HG03025 (cell line): ENCODE results near the gene DEFB126.
"Not testable (repeated sequence)": the region's sequence is repeated elsewhere in the genome, so short reads cannot be mapped to it uniquely, and the experiment has no call there.

Experiments
- ATAC-seq: cut with Tn5 transposase; IDR thresholded peaks from one replicate; pipeline ENCODE4 v1.9.1; 2021; ENCODE audit warnings: mild to moderate bottlenecking, moderate library complexity; ENCODE audit not compliant: unreplicated experiment, low FRiP score

DEFB126 gene

GRCh38 chr20:142290-142689 lies at the start of gene DEFB126:
Gene DEFB126, plus strand, starts transcription at chr20:142590. Its CDS starts 39 bp downstream, at chr20:142629.
- ATAC-seq: no peak

GRCh38 chr20:93641-94040 lies 48.7 kb upstream of the DEFB126 start:
- no peak for ATAC-seq

- no peak for ATAC-seq
Observed at GRCh38 chr20:95215-95614, 47.2 kb upstream of the DEFB126 start.

GRCh38 chr20:97691-98090 lies 44.7 kb upstream of the DEFB126 start:
- not testable (repeated sequence) for ATAC-seq

DNA sequence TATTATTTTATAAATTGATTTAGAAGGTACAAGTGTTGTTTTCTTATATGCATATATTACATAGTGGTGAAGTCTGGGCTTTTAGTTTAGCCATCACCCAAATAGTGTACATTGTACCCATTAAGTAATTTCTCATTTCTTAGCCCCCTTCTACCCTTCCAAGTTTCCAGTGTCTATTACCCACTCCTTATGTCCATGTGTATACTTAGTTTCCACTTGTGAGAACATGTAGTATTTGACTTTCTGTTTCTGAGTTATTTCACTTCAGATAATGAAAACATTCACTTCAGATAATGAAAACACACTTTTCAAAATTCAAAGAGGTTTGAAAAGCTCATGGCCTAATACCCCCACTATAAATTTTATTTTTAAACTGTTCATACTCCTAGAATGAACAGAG lies 40.4 kb upstream of the DEFB126 start:
- ATAC-seq: no peak

DNA sequence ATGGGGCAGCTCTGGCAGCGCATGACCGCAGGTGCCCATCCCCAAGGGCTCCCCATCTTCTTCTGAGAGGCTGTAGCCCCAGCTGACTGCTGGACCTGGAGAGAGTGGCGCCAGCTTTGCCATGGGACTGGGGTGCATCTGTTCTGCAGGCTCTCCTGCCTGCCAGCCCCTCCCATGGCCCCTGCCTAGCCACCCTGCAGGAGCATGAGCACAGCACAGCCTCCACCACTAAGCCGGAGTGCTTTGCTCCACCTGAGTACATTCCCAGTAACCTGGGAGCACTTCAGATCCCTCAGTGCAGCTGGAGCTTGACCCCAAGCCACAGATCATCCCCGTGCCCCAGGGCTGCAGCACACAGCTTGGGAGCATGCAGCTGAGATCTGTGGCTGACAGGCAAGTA lies 38.9 kb upstream of the DEFB126 start:
- no peak for ATAC-seq

- no peak for ATAC-seq
Observed at GRCh38 chr20:112396-112795, 30.0 kb upstream of the DEFB126 start.

GRCh38 chr20:117518-117917 lies 24.9 kb upstream of the DEFB126 start:
- ATAC-seq: no peak

DNA sequence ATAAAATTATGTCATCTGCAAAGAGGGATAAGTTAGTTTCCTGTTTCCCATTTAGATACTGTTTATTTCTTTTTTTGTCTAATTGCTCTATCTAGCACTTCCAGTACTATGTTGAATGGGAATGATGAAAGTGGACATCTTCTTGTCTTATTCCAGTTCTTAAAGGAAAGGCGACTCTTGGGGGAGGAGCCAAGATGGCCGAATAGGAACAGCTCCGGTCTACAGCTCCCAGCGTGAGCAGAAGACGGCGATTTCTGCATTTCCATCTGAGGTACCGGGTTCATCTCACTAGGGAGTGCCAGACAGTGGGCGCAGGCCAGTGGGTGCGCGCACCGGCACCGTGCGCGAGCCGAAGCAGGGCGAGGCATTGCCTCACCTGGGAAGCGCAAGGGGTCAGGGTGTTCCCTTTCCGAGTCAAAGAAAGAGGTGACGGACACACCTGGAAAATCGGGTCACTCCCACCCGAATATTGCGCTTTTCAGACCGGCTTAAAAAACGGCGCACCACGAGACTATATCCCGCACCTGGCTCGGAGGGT lies 12.5 kb upstream of the DEFB126 start:
- ATAC-seq: not testable (repeated sequence)

DNA sequence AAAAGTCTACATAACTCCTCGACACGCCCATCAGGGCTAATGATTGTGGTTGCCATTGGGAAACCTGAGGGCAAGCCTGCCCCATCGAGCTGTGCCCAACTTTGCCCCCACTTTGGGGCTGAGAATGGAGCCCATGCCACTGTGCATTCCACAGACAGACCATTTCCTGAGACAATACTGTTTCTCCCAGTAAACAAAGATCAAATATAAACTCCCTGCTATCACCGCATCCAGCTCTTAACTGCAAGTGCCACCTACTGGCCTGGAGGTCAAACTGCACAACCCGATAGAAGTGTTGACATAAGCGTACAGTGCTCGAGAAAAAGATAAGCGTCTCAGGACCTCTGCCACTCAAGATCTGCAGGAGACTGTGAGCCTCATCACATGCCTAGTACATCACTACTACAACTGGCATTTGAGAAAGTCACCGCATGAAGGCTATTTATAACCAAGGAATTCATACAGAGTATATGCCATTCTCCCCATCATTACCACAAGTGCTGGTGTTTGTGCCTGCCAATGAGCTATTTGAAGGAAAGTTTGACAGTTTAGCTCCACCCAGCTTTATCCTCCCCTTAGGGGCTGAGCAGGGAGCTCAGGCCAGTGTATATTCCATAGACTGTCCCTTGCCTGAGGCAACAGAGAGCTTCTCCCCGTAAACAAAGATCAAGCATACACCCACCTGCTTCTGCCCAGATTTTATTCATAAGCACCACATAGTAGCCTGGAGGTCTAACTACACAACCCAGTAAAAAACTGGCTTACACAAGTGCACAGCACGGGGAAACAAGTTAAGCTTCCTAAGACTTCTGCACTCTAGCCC lies 4.5 kb upstream of the DEFB126 start:
- no peak for ATAC-seq

GRCh38 chr20:145877-146276 lies 3.5 kb downstream of the DEFB126 start:
- no peak for ATAC-seq

DNA sequence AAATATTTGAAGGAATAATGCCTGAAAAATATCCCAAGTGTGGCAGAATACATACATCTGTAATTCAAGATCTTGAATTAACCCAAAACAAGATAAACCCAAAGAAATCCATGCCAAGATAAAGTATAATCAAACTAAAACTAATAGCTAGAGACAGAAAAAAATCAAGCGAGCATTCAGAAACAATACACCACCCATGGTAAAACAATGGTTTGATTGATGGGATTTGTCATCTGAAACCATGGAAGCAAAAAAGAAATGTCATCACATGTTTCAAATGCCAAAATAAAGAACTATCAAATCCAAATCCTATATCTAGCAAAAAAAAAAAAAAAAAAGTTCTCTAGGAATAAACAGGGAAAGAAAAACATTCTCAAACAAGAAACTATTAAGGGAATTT lies 9.7 kb downstream of the DEFB126 start:
- no peak for ATAC-seq

DNA sequence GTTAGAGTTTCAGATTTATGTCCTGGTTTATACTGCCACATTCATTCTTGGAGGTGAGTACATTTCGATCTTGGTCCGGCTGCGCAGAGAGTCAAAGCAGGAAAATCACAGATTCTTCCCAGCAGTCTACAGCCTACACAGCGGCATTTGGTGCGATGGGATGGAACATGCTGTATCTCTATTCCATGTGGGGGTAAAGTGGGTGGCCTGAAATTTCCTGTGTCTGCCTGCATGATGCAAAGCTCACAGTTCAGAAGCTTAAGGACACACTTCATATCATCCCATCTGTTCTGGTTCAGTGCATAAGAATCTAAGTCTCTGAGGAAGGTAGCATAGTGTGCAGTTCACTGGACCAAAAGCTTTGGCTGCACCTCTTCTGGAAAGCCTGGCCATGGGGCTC lies 14.8 kb downstream of the DEFB126 start, which contains the start of gene DEFB127:
TSS of gene DEFB127 (plus strand) at position 301 of the 400 bp plus-strand sequence. CDS start at position 392, 91 bp downstream.
- no peak for ATAC-seq

GRCh38 chr20:164618-165017 lies 22.2 kb downstream of the DEFB126 start:
- no peak for ATAC-seq

DNA sequence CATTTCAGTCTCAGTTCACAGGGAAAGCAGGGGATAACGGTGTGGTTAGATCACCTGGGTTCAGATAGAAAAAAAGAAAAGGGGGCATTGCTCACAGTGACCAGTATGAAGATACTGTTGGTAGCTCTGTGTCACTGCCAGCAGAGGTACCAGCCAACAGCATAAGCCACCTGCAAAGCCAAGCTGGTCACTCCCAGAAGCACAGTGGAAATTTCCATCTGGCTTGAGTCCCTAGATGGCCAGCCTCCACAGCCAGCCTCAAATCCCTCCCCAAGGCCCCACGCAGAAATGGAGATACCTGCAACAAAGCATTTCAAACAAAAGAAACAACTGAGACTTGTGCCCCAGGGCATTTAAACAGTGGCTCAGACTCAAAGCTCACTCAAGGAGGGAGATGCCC lies 26.5 kb downstream of the DEFB126 start:
- no peak for ATAC-seq

DNA sequence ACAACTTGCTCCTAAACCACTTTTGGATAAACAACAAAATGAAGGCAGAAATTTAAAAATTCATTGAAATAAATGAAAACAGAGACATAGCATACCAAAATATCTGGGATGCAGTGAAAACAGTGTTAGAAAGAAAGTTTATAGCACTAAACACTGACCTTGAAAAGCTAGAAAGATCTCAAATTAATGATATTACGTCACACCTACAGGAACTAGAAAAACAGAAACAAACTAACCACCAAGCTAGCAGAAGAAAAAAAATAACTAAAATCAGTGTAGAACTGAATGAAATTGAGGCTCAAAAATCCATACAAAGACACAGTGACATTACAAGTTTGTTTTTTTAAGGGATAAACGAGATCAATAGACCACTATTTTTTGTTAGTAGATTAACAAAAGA lies 41.9 kb downstream of the DEFB126 start:
- ATAC-seq: no peak

GRCh38 chr20:187733-188132 lies 45.3 kb downstream of the DEFB126 start:
- no peak for ATAC-seq

- no peak for ATAC-seq
Observed at GRCh38 chr20:189611-190010, 47.2 kb downstream of the DEFB126 start, which contains the start of gene DEFB128. Gene DEFB128, minus strand, starts transcription at chr20:189711. Its CDS starts 88 bp downstream, at chr20:189623.
